CD4-positive, alpha-beta memory T cell (primary cell): ENCODE data around the gene NLGN4X. TPM values are rescaled to one million over a fixed set of nuclear protein-coding genes. Genes with fewer than 3 reads are reported as not detected.
A peak's percentile ranks its signal among the peaks of the same experiment; 100 is the strongest.
"Not testable (repeated sequence)": the region's sequence is repeated elsewhere in the genome, so short reads cannot be mapped to it uniquely, and the experiment has no call there.

Experiments used
- CTCF ChIA-PET: fragments of 350-600 bp; sonication (Branson Sonifier 250); formaldehyde crosslinking; loops from one replicate; lab custom pipeline; 2021; ENCODE audit warnings: inconsistent platforms; ENCODE audit not compliant: partially characterized antibody; lab: Charles Lee
- POLR2A ChIA-PET: fragments of 350-600 bp; sonication (Branson Sonifier 250); formaldehyde crosslinking; loops from one replicate; lab custom pipeline; 2021; ENCODE audit not compliant: partially characterized antibody; lab: Charles Lee
- DNase-seq, 5 donors: peaks; one replicate each; pipeline versions ENCODE4 v3.0.0 to v3.0.0-alpha.2; 2020 to 2022; ENCODE audit warnings: mixed read lengths in 1 of 5
- H3K27ac ChIP-seq: one replicate; pipeline ENCODE4 v1.7.0; 2013; ENCODE audit warnings: low read depth, low read length
- H3K27me3 ChIP-seq: 2 replicates; pipeline ENCODE4 v1.7.0; 2013; ENCODE audit warnings: mild to moderate bottlenecking, low read length, moderate library complexity; ENCODE audit not compliant: insufficient read depth
- H3K36me3 ChIP-seq: 2 replicates; pipeline ENCODE4 v1.7.0; 2013; ENCODE audit warnings: mild to moderate bottlenecking, low read length, moderate library complexity; ENCODE audit not compliant: insufficient read depth
- H3K4me1 ChIP-seq: 2 replicates; pipeline ENCODE4 v1.7.0; 2013; ENCODE audit warnings: mild to moderate bottlenecking, low read length, moderate library complexity; ENCODE audit not compliant: insufficient read depth
- H3K4me3 ChIP-seq, 2 donors: one replicate each; pipeline ENCODE4 v1.7.0; 2013; ENCODE audit warnings: low read length in 2 of 2, mild to moderate bottlenecking in 1 of 2
- H3K9me3 ChIP-seq, 2 donors: one replicate each; pipeline ENCODE4 v1.7.0; 2013; ENCODE audit warnings: low read length in 2 of 2, control low read depth in 1 of 2; ENCODE audit not compliant: control insufficient read depth in 1 of 2
- H3K27ac Mint-ChIP-seq, 7 donors: one replicate each; pipeline ENCODE4 v1.8.0; 2020 to 2021; ENCODE audit warnings: mixed read lengths in 7 of 7, mild to moderate bottlenecking in 6 of 7, inconsistent platforms in 3 of 7, moderate library complexity in 3 of 7
- H3K27me3 Mint-ChIP-seq, 2 donors: one replicate each; pipeline ENCODE4 v1.8.0; 2020 to 2021; ENCODE audit warnings: mixed read lengths in 2 of 2
- H3K36me3 Mint-ChIP-seq, 2 donors: one replicate each; pipeline ENCODE4 v1.8.0; 2020 to 2021; ENCODE audit warnings: mixed read lengths in 2 of 2, inconsistent platforms in 1 of 2, mild to moderate bottlenecking in 1 of 2
- H3K4me1 Mint-ChIP-seq, 4 donors: one replicate each; pipeline ENCODE4 v1.8.0; 2020 to 2021; ENCODE audit warnings: mixed read lengths in 4 of 4, mild to moderate bottlenecking in 1 of 4
- H3K4me3 Mint-ChIP-seq, 8 donors: one replicate each; pipeline ENCODE4 v1.8.0; 2020 to 2021; ENCODE audit warnings: mixed read lengths in 8 of 8, mild to moderate bottlenecking in 7 of 8, moderate library complexity in 6 of 8, inconsistent platforms in 3 of 8
- H3K9me3 Mint-ChIP-seq, 8 donors: one replicate each; pipeline ENCODE4 v1.8.0; 2020 to 2021; ENCODE audit warnings: mixed read lengths in 8 of 8, mild to moderate bottlenecking in 5 of 8, inconsistent platforms in 3 of 8, moderate library complexity in 1 of 8
- intact Hi-C: fragments of 100-400 bp; cut with micrococcal nuclease; formaldehyde crosslinking; loops from one replicate; pipeline ENCODE4 v1.15.1; 2023
- polyA plus RNA-seq, 2 donors: library from polyadenylated mRNA; unstranded; fragments of 300-500 nt; fragmentation: Illumina TruSeq; gene quantifications; one replicate each; pipeline ENCODE4 v1.2.3, GENCODE V29; 2021
- total RNA-seq, 2 experiments: library from RNA; stranded (reverse); gene quantifications; one replicate each; pipeline ENCODE4 v1.2.3, GENCODE V29; 2021

Gene NLGN4X
- total and polyA plus RNA-seq, 4 experiments from 2014 or later = 0.31 TPM; not detected in 3

DNA sequence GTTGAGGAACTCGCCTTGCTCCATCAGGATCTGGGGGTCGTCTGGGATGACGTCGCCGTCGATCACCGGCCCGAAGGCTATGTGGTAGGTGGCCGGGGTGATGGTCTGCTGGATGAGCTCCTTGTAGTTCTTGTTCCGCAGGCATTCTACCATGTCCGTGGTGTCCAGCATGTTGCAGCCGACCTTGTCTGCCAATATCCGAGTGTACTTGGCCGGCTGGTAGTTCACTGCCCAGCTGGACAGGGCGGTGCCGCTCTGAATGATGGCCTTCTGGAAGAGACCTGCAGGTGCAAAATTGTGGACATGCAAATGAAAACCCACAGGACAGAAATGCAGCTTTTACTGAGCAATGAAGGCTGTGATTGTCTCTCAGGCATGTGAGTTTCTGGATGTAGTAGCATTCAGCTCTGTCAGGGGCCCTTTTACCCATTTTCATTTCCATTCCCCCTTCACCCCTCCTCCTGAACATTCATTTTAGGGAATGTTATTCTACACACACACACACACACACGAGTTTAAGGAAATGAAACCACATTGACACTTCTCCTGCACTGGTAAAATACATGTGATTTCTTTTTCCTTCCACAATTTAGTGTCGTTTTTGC lies 325.0 kb downstream of the NLGN4X start:
- H3K9me3 Mint-ChIP-seq = peaks cover 0 to 19% (median 11%) of the 10 kb centered on the region in 8 donors
- H3K27ac Mint-ChIP-seq, H3K4me3 Mint-ChIP-seq, H3K27ac ChIP-seq, DNase-seq, POLR2A ChIA-PET, H3K27me3 Mint-ChIP-seq, H3K4me1 ChIP-seq, H3K9me3 ChIP-seq, H3K27me3 ChIP-seq, H3K36me3 ChIP-seq, intact Hi-C loops, H3K4me1 Mint-ChIP-seq, CTCF ChIA-PET, H3K4me3 ChIP-seq, H3K36me3 Mint-ChIP-seq: not testable (repeated sequence)

DNA sequence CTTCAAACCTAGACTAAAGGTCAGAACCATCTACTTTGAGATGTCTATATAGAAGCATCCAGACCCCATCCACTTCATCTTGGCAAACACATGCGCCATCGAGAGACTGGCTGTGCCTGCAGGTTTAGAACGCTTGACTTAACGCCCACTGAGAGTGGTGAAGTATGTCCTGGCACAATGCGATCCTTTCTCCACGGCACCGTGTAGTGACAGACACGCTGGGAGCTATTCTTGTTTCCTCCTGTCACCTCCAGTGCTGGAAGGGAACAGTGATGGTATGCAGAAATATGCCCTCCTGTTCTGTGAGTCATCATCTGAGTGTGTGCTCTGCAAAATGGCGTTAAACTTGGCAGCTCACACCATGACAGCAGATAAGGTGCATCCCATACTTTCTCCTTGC lies 330.2 kb downstream of the NLGN4X start:
- H3K36me3 ChIP-seq = no peaks in the 10 kb centered on the region
- no peak overlapping the region for H3K4me3 Mint-ChIP-seq

DNA sequence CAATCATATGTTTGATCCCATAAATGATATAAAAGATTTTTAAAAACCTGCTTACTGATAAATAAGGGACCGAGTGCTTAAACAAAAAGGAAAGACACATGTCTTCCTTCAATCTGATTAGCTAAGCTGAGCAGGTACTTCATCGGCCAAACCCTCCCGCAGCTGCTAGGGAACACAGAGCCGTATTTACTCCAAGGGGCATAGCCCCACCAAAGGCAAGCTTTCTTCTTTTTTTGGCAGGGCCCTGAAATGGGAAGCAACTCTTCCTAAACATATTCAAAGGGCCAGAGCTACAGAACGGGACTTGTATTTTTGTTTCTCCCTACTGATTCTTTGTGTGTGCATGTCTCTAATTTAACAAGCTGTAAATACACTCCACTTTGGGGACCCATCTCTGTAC lies 337.3 kb downstream of the NLGN4X start:
- ChIA-PET CTCF (no interaction called here), POLR2A (no interaction called here)
- Mint-ChIP-seq H3K27me3 (no peaks in the 10 kb centered on the region), H3K27ac (no peak overlapping the region), H3K36me3 (no peaks in the 10 kb centered on the region), H3K4me3 (no peak overlapping the region), H3K9me3 (peaks cover 0 to 4% (median 2%) of the 10 kb centered on the region in 8 donors), H3K4me1 (no peaks in the 10 kb centered on the region)
- Histone ChIP-seq H3K36me3 (no peaks in the 10 kb centered on the region), H3K27ac (no peak overlapping the region), H3K4me3 (no peak overlapping the region), H3K4me1 (no peaks in the 10 kb centered on the region), H3K9me3 (no peaks in the 10 kb centered on the region), H3K27me3 (no peaks in the 10 kb centered on the region)
- intact Hi-C loops = no loop called here
- DNase-seq = no peak

More for the DNA sequence above, 330.2 kb downstream of the NLGN4X start:
- H3K9me3 Mint-ChIP-seq = peaks cover 0 to 24% (median 6%) of the 10 kb centered on the region in 8 donors
- H3K36me3 Mint-ChIP-seq = no peaks in the 10 kb centered on the region
- H3K27me3 Mint-ChIP-seq = no peaks in the 10 kb centered on the region
- no peaks in the 10 kb centered on the region for H3K27me3 ChIP-seq
- H3K27ac Mint-ChIP-seq = no peak overlapping the region
- CTCF ChIA-PET = no interaction called here
- intact Hi-C loops = no loop called here
- no peaks in the 10 kb centered on the region for H3K4me1 Mint-ChIP-seq
- no peaks in the 10 kb centered on the region for H3K4me1 ChIP-seq
- POLR2A ChIA-PET = no interaction called here
- H3K4me3 ChIP-seq = no peak overlapping the region
- no peaks in the 10 kb centered on the region for H3K9me3 ChIP-seq
- no peak for DNase-seq
- H3K27ac ChIP-seq = no peak overlapping the region

DNA sequence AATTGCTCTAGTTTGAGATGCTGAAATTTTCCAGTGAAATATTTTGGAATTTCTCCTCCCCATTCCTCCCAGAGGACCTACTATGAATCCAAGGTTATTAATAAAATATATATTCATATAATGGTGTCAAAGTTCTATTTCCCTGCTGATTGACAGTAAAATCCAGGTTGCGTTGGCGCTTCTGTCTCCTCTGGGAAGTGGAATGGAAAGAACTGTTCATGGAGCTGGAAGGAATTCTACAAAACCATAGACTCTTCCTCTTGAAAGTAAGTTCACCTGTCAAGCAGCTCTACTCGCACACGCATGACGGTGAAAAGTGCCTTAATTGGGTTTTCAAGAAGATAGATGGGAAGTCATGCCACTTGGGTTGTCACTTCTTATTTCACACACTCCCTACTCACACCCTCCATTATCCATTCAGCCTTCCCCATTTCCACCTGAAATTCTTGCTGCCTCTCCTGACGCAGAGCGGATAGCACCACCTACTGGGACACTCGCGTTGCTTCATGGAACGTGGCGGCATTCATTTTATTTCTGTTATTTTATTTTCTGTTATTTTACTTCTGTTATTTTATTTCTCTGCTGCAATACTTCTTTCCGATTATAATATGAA lies 351.6 kb downstream of the NLGN4X start:
- Mint-ChIP-seq H3K27ac (no peak overlapping the region), H3K4me1 (no peaks in the 10 kb centered on the region), H3K9me3 (peaks cover 0 to 17% (median 5%) of the 10 kb centered on the region in 8 donors), H3K36me3 (no peaks in the 10 kb centered on the region), H3K27me3 (no peaks in the 10 kb centered on the region), H3K4me3 (no peak overlapping the region)
- Histone ChIP-seq H3K4me1 (no peaks in the 10 kb centered on the region), H3K36me3 (no peaks in the 10 kb centered on the region), H3K4me3 (no peak overlapping the region), H3K27me3 (no peaks in the 10 kb centered on the region), H3K9me3 (no peaks in the 10 kb centered on the region), H3K27ac (no peak overlapping the region)
- CTCF ChIA-PET = no interaction called here
- DNase-seq = peak in 1 of 5 donors; percentile 24
- intact Hi-C loops = no loop called here
- POLR2A ChIA-PET = no interaction called here

DNA sequence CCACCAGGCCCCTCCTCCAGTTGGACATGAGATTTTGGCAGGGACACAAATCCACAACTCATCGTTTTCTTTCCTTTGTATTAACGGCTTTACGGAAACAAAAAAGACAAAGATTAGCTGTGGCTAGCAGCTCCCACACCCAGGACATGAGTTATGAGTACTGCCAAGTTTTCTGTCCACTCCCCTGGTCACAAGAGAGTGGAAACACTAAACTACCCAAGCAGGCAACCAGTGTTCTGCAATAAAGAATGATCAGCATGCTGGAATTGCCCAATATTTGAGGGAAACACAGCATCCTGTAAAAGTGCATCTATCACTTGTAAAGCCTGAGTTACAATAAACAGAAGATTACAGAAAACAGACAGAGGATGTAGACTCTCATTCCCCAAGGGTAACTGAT lies 358.4 kb downstream of the NLGN4X start:
- CTCF ChIA-PET = no interaction called here
- no peaks in the 10 kb centered on the region for H3K4me1 ChIP-seq
- H3K9me3 Mint-ChIP-seq = peaks cover 0 to 18% (median 11%) of the 10 kb centered on the region in 8 donors
- H3K9me3 ChIP-seq = no peaks in the 10 kb centered on the region
- no peaks in the 10 kb centered on the region for H3K36me3 ChIP-seq
- H3K27me3 Mint-ChIP-seq = no peaks in the 10 kb centered on the region
- no peak for DNase-seq
- POLR2A ChIA-PET = no interaction called here
- intact Hi-C loops = no loop called here
- no peaks in the 10 kb centered on the region for H3K4me1 Mint-ChIP-seq
- no peak overlapping the region for H3K27ac Mint-ChIP-seq
- H3K36me3 Mint-ChIP-seq = no peaks in the 10 kb centered on the region
- H3K4me3 Mint-ChIP-seq = no peak overlapping the region
- H3K27me3 ChIP-seq = no peaks in the 10 kb centered on the region
- H3K27ac ChIP-seq = no peak overlapping the region
- no peak overlapping the region for H3K4me3 ChIP-seq

DNA sequence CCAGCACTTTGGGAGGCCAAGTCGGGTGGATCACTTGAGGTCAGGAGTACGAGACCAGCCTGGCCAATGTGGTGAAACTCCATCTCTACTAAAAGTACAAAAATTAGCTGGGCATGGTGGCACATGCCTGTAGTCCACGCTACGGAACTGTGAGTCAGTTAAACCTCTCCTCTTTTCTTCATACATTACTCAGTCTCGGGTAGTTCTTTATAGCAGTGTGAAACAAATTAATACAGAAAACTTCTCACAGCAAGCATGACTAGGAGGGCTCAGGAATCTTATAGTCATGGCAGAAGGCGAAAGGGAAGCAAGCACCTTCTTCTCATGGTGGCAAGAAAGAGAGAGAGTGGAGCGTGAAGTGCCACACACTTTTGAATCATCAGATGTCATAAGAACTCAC lies 358.9 kb downstream of the NLGN4X start:
- H3K4me3 ChIP-seq = no peak overlapping the region
- no peaks in the 10 kb centered on the region for H3K4me1 ChIP-seq
- no peak overlapping the region for H3K4me3 Mint-ChIP-seq
- H3K27me3 ChIP-seq = no peaks in the 10 kb centered on the region
- intact Hi-C loops = no loop called here
- POLR2A ChIA-PET = no interaction called here
- H3K27ac Mint-ChIP-seq = no peak overlapping the region
- H3K27ac ChIP-seq = no peak overlapping the region
- no peaks in the 10 kb centered on the region for H3K4me1 Mint-ChIP-seq
- no peak for DNase-seq
- H3K9me3 ChIP-seq = no peaks in the 10 kb centered on the region
- no peaks in the 10 kb centered on the region for H3K36me3 Mint-ChIP-seq
- no peaks in the 10 kb centered on the region for H3K27me3 Mint-ChIP-seq
- H3K36me3 ChIP-seq = no peaks in the 10 kb centered on the region
- CTCF ChIA-PET = no interaction called here
- H3K9me3 Mint-ChIP-seq = peaks cover 0 to 18% (median 10%) of the 10 kb centered on the region in 8 donors

DNA sequence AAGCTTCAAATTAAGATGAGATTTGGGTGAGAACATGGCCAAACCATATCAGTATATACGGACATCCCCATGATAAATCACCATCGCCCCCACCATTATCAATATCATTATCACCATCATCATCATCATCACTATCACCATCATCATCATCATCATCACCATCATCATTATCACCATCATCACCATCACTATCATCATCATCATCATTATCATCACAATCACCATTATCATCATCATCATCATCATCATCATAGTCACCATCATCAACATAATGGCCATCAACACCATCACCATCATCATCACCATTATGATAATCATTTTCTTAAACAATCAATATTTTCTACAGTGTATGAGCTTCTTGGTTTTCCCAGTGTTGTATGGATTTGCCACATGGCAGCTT lies 360.9 kb downstream of the NLGN4X start:
- intact Hi-C loops = no loop called here
- no peaks in the 10 kb centered on the region for H3K4me1 ChIP-seq
- H3K9me3 ChIP-seq = no peaks in the 10 kb centered on the region
- no peaks in the 10 kb centered on the region for H3K27me3 Mint-ChIP-seq
- no peaks in the 10 kb centered on the region for H3K4me1 Mint-ChIP-seq
- H3K27ac Mint-ChIP-seq = peak overlapping the region in 1 of 7 donors; percentile 0
- no peaks in the 10 kb centered on the region for H3K36me3 ChIP-seq
- no peak overlapping the region for H3K4me3 Mint-ChIP-seq
- no peaks in the 10 kb centered on the region for H3K36me3 Mint-ChIP-seq
- ChIA-PET CTCF (no interaction called here), POLR2A (no interaction called here)
- DNase-seq = no peak
- no peaks in the 10 kb centered on the region for H3K27me3 ChIP-seq
- H3K4me3 ChIP-seq = no peak overlapping the region
- H3K9me3 Mint-ChIP-seq = peaks cover 0 to 21% (median 8%) of the 10 kb centered on the region in 8 donors
- no peak overlapping the region for H3K27ac ChIP-seq
